T-helper 17 cell (primary cell): ENCODE data around the gene COG4. TPM values are rescaled to one million over a fixed set of nuclear protein-coding genes. Genes with fewer than 3 reads are reported as not detected.
"Not testable (repeated sequence)": the region's sequence is repeated elsewhere in the genome, so short reads cannot be mapped to it uniquely, and the experiment has no call there.

Source experiments
- ATAC-seq: fragments of 150-1000 bp; cut with Tn5 transposase; 2 replicates; pipeline ENCODE4 v1.10.0; 2021; ENCODE audit warnings: mild to moderate bottlenecking, moderate library complexity
- DNase-seq, 3 donors: peaks; one replicate each; pipeline versions ENCODE4 v3.0.0 to v3.0.0-alpha.2; 2020 to 2021
- H3K9me3 ChIP-seq: one replicate; pipeline ENCODE4 v1.7.0; 2013; ENCODE audit warnings: low read length, mild to moderate bottlenecking; ENCODE audit not compliant: control insufficient read depth, poor library complexity, severe bottlenecking
- H3K27ac Mint-ChIP-seq: one replicate; pipeline ENCODE4 v1.8.0; 2022; ENCODE audit warnings: mild to moderate bottlenecking, moderate library complexity, mixed read lengths
- H3K27me3 Mint-ChIP-seq: one replicate; pipeline ENCODE4 v1.8.0; 2022; ENCODE audit warnings: mixed read lengths
- H3K36me3 Mint-ChIP-seq: one replicate; pipeline ENCODE4 v1.8.0; 2022; ENCODE audit warnings: low read depth, mixed read lengths
- H3K4me1 Mint-ChIP-seq: one replicate; pipeline ENCODE4 v1.8.0; 2022; ENCODE audit warnings: mild to moderate bottlenecking, mixed read lengths
- H3K4me3 Mint-ChIP-seq: one replicate; pipeline ENCODE4 v1.8.0; 2022; ENCODE audit warnings: mild to moderate bottlenecking, moderate library complexity, mixed read lengths
- total RNA-seq, 4 donors: library from RNA in 2 of 4; stranded (reverse) in 2 of 4; gene quantifications; one replicate each; pipeline ENCODE4 v1.2.3 and lab custom pipeline; 2022 to 2026

Gene COG4
- total RNA-seq, 2 donors from 2014 or later, result 26.3 to 54.0 TPM

GRCh38 chr16:70551788-70552187, 28.4 kb upstream of the COG4 start:
- ATAC-seq (no peak), DNase-seq (no peak)
- no peaks in the 10 kb centered on the region for H3K9me3 ChIP-seq
- no peaks in the 10 kb centered on the region for H3K27me3 Mint-ChIP-seq
- peak overlapping the region; percentile 41 for H3K27ac Mint-ChIP-seq
- H3K36me3 Mint-ChIP-seq, result peaks cover 9% of the 10 kb centered on the region
- no peak overlapping the region for H3K4me3 Mint-ChIP-seq
- peaks cover 16% of the 10 kb centered on the region for H3K4me1 Mint-ChIP-seq

- ATAC-seq (no peak), DNase-seq (no peak)
- H3K27ac Mint-ChIP-seq, result no peak overlapping the region
- no peaks in the 10 kb centered on the region for H3K9me3 ChIP-seq
- H3K4me1 Mint-ChIP-seq, result peaks cover 16% of the 10 kb centered on the region
- no peak overlapping the region for H3K4me3 Mint-ChIP-seq
- no peaks in the 10 kb centered on the region for H3K27me3 Mint-ChIP-seq
- peaks cover 9% of the 10 kb centered on the region for H3K36me3 Mint-ChIP-seq
These were observed 26.7 kb upstream of the COG4 start for GRCh38 chr16:70550082-70550481.

GRCh38 chr16:70548936-70549335, 25.6 kb upstream of the COG4 start:
- ATAC-seq, result no peak
- Mint-ChIP-seq H3K36me3 (peaks cover 4% of the 10 kb centered on the region), H3K4me1 (peaks cover 14% of the 10 kb centered on the region), H3K4me3 (no peak overlapping the region), H3K27me3 (no peaks in the 10 kb centered on the region), H3K27ac (no peak overlapping the region)
- no peaks in the 10 kb centered on the region for H3K9me3 ChIP-seq
- no peak for DNase-seq

GRCh38 chr16:70544548-70544947, 21.2 kb upstream of the COG4 start:
- Mint-ChIP-seq H3K27me3 (no peaks in the 10 kb centered on the region), H3K36me3 (peaks cover 4% of the 10 kb centered on the region), H3K4me3 (no peak overlapping the region), H3K4me1 (peaks cover 14% of the 10 kb centered on the region), H3K27ac (no peak overlapping the region)
- DNase-seq, result no peak
- no peak for ATAC-seq
- no peaks in the 10 kb centered on the region for H3K9me3 ChIP-seq

GRCh38 chr16:70540994-70541393, 17.6 kb upstream of the COG4 start:
- H3K9me3 ChIP-seq, result no peaks in the 10 kb centered on the region
- Mint-ChIP-seq H3K36me3 (no peaks in the 10 kb centered on the region), H3K27ac (no peak overlapping the region), H3K4me1 (peaks cover 10% of the 10 kb centered on the region), H3K4me3 (no peak overlapping the region), H3K27me3 (no peaks in the 10 kb centered on the region)
- ATAC-seq (no peak), DNase-seq (no peak)

GRCh38 chr16:70534971-70535370, 11.6 kb upstream of the COG4 start:
- Mint-ChIP-seq H3K27ac (no peak overlapping the region), H3K4me1 (peaks cover 22% of the 10 kb centered on the region), H3K4me3 (no peak overlapping the region), H3K27me3 (no peaks in the 10 kb centered on the region), H3K36me3 (peaks cover 4% of the 10 kb centered on the region)
- no peaks in the 10 kb centered on the region for H3K9me3 ChIP-seq
- no peak for DNase-seq
- no peak for ATAC-seq

GRCh38 chr16:70529954-70530353, 6.6 kb upstream of the COG4 start:
- peaks cover 44% of the 10 kb centered on the region for H3K4me1 Mint-ChIP-seq

GRCh38 chr16:70529051-70529777, 5.9 kb upstream of the COG4 start:
- peaks cover 11% of the 10 kb centered on the region for H3K36me3 Mint-ChIP-seq
- peak overlapping the region; percentile 55 for H3K4me3 Mint-ChIP-seq
- no peaks in the 10 kb centered on the region for H3K27me3 Mint-ChIP-seq
- ATAC-seq, result peak; percentile 46
- H3K27ac Mint-ChIP-seq, result peak overlapping the region; percentile 86
- DNase-seq, result no peak
- peaks cover 41% of the 10 kb centered on the region for H3K4me1 Mint-ChIP-seq
- no peaks in the 10 kb centered on the region for H3K9me3 ChIP-seq

More at GRCh38 chr16:70529954-70530353, 6.6 kb upstream of the COG4 start:
- not testable (repeated sequence) for H3K27ac Mint-ChIP-seq, H3K9me3 ChIP-seq, H3K27me3 Mint-ChIP-seq, ATAC-seq, H3K4me3 Mint-ChIP-seq, DNase-seq
- H3K36me3 Mint-ChIP-seq, result peaks cover 12% of the 10 kb centered on the region

GRCh38 chr16:70527315-70527996, 4.1 kb upstream of the COG4 start:
- Mint-ChIP-seq H3K27ac (peak overlapping the region; percentile 86), H3K4me3 (peak overlapping the region; percentile 99), H3K4me1 (peaks cover 46% of the 10 kb centered on the region), H3K27me3 (no peaks in the 10 kb centered on the region), H3K36me3 (peaks cover 16% of the 10 kb centered on the region)
- H3K9me3 ChIP-seq, result no peaks in the 10 kb centered on the region
- DNase-seq (no peak), ATAC-seq (no peak)

GRCh38 chr16:70526403-70526802, 3.0 kb upstream of the COG4 start:
- H3K4me1 Mint-ChIP-seq, result peaks cover 51% of the 10 kb centered on the region
- H3K36me3 Mint-ChIP-seq, result peaks cover 16% of the 10 kb centered on the region
- no peaks in the 10 kb centered on the region for H3K9me3 ChIP-seq
- ATAC-seq, result no peak
- H3K27ac Mint-ChIP-seq, result peak overlapping the region; percentile 86
- DNase-seq, result no peak
- H3K4me3 Mint-ChIP-seq, result peak overlapping the region; percentile 99
- H3K27me3 Mint-ChIP-seq, result no peaks in the 10 kb centered on the region

GRCh38 chr16:70524399-70524825, 1.1 kb upstream of the COG4 start:
- Mint-ChIP-seq H3K4me1 (peaks cover 57% of the 10 kb centered on the region), H3K27ac (peak overlapping the region; percentile 100), H3K4me3 (peak overlapping the region; percentile 99), H3K36me3 (peaks cover 14% of the 10 kb centered on the region)
- not testable (repeated sequence) for H3K27me3 Mint-ChIP-seq, H3K9me3 ChIP-seq
- ATAC-seq (peak; percentile 32), DNase-seq (peak in 2 of 3 donors; percentile 11)

- Mint-ChIP-seq H3K27ac (peak within 1 kb of the TSS; percentile 100), H3K36me3 (peaks cover 12% of the 10 kb centered on the region), H3K27me3 (no peaks in the 10 kb centered on the region), H3K4me1 (peaks cover 53% of the 10 kb centered on the region), H3K4me3 (peak within 1 kb of the TSS; percentile 99)
- DNase-seq (peak; percentile 57 to 65 (median 60)), ATAC-seq (peak; percentile 70)
- no peaks in the 10 kb centered on the region for H3K9me3 ChIP-seq
These were observed 517 bp upstream of the COG4 start, which contains the start of gene SF3B3 for GRCh38 chr16:70523743-70524398. Gene SF3B3, plus strand, starts transcription at chr16:70523816. Its CDS starts 2,841 bp downstream, at chr16:70526657.
